ENCODE measurements around the gene INPP4A. TPM values are rescaled to one million over a fixed set of nuclear protein-coding genes. Genes with fewer than 3 reads are reported as not detected.

INPP4A gene
- polyA plus RNA-seq, 1 donor from 2014 or later = 51.4 TPM

DNA sequence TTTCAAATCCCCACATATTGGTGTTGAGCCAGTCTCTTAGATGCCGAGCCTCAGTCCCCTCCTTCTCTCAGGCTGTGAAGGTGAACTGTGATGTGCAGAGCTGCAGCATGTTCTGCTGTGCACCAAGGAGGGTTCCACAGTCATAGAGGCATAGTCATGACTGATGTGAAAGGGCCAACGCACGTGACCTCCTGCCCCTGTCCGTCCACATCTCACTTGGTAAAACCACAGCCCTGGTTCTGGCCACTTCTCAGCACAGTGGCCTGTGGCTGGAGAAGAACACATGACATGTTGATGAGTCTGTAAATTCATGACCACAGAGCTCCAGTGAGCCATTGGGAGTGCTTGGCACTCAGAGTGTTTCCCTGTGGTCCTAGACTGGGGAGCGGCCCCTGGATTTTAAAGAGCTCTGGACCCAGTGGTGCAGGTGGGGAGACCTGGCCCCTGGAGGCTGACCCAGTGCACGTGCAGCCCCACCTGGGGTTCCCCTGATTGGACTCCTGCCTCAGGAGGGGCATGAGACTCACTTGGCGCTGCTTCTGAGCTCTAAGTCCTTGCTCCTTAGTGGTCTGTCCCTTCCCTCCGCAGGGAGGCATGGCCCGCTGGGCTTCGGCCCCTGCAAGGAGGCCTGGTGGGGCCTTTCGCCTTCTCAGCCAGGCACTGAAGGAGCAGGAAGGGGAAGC, 25.3 kb downstream of the INPP4A start:
- Histone ChIP-seq H3K9me3 (ENCODE audit: low read length) (no peaks in the 10 kb centered on the region), H3K9ac (ENCODE audit: low read length) (no peak overlapping the region), H3K27ac (ENCODE audit: low read length) (no peak overlapping the region), H3K36me3 (ENCODE audit: insufficient read depth, low read length) (no peaks in the 10 kb centered on the region), H3K79me2 (replicated peaks; ENCODE audit: insufficient read depth, low read length) (peaks cover 11% of the 10 kb centered on the region), H3K9me2 (ENCODE audit: insufficient read depth, low read length) (no peaks in the 10 kb centered on the region), H3K4me3 (ENCODE audit: low read length) (no peak overlapping the region), H2AFZ (ENCODE audit: low read depth, low read length) (no peak overlapping the region), H3K27me3 (ENCODE audit: insufficient read depth, low read depth, low read length) (no peaks in the 10 kb centered on the region), H4K20me1 (ENCODE audit: insufficient read depth) (no peaks in the 10 kb centered on the region), H3K4me2 (ENCODE audit: low read length) (no peak overlapping the region), H3F3A (ENCODE audit: insufficient read depth, low read length, poor library complexity, severe bottlenecking) (no peaks in the 10 kb centered on the region)
- TF ChIP-seq POLR2AphosphoS5 (IDR thresholded peaks at IDR 0.05) = no peak
- TF ChIP-seq MXI1 (conservative IDR thresholded peaks at IDR 0.05; ENCODE audit: poor library complexity, severe bottlenecking) = no peak
- TF ChIP-seq, protein P1, sequence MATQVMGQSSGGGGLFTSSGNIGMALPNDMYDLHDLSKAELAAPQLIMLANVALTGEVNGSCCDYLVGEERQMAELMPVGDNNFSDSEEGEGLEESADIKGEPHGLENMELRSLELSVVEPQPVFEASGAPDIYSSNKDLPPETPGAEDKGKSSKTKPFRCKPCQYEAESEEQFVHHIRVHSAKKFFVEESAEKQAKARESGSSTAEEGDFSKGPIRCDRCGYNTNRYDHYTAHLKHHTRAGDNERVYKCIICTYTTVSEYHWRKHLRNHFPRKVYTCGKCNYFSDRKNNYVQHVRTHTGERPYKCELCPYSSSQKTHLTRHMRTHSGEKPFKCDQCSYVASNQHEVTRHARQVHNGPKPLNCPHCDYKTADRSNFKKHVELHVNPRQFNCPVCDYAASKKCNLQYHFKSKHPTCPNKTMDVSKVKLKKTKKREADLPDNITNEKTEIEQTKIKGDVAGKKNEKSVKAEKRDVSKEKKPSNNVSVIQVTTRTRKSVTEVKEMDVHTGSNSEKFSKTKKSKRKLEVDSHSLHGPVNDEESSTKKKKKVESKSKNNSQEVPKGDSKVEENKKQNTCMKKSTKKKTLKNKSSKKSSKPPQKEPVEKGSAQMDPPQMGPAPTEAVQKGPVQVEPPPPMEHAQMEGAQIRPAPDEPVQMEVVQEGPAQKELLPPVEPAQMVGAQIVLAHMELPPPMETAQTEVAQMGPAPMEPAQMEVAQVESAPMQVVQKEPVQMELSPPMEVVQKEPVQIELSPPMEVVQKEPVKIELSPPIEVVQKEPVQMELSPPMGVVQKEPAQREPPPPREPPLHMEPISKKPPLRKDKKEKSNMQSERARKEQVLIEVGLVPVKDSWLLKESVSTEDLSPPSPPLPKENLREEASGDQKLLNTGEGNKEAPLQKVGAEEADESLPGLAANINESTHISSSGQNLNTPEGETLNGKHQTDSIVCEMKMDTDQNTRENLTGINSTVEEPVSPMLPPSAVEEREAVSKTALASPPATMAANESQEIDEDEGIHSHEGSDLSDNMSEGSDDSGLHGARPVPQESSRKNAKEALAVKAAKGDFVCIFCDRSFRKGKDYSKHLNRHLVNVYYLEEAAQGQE (IDR thresholded peaks at IDR 0.05; ENCODE audit: borderline replicate concordance) = no peak
- no peak for TF ChIP-seq EZH2 (IDR thresholded peaks at IDR 0.05; ENCODE audit: borderline replicate concordance, insufficient read depth, low read length, poor library complexity, severe bottlenecking)

DNA sequence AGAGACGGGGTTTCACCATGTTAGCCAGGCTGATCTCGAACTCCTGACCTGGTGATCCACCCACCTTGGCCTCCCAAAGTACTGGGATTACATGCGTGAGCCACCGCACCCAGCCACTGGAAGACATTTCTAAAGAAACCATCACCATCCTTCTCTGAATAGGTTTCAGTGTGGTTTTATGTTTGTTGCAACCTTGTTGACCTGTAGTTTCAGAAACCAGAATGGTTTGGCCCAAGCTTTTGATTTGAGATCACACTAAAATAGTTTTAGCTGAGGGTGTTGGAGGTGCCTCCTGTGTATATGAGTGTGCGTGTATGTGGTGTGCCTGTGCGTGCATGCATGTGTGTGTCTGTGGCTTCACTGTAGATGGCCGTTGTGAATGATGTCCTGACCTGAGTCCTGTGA, 26.2 kb downstream of the INPP4A start:
- Histone ChIP-seq H3K36me3 (ENCODE audit: insufficient read depth, low read length) (no peaks in the 10 kb centered on the region), H3K79me2 (replicated peaks; ENCODE audit: insufficient read depth, low read length) (peaks cover 11% of the 10 kb centered on the region), H3K9ac (ENCODE audit: low read length) (no peak overlapping the region), H3K27ac (ENCODE audit: low read length) (no peak overlapping the region), H2AFZ (ENCODE audit: low read depth, low read length) (no peak overlapping the region), H3F3A (ENCODE audit: insufficient read depth, low read length, poor library complexity, severe bottlenecking) (no peaks in the 10 kb centered on the region), H4K20me1 (ENCODE audit: insufficient read depth) (no peaks in the 10 kb centered on the region), H3K9me3 (ENCODE audit: low read length) (no peaks in the 10 kb centered on the region), H3K27me3 (ENCODE audit: insufficient read depth, low read depth, low read length) (no peaks in the 10 kb centered on the region), H3K4me2 (ENCODE audit: low read length) (no peak overlapping the region), H3K4me3 (ENCODE audit: low read length) (no peak overlapping the region), H3K9me2 (ENCODE audit: insufficient read depth, low read length) (no peaks in the 10 kb centered on the region)
- TF ChIP-seq EZH2 (IDR thresholded peaks at IDR 0.05; ENCODE audit: borderline replicate concordance, insufficient read depth, low read length, poor library complexity, severe bottlenecking) = no peak
- no peak for TF ChIP-seq EP300 (conservative IDR thresholded peaks at IDR 0.05; ENCODE audit: poor library complexity, severe bottlenecking)
- no peak for TF ChIP-seq TAF1 (IDR thresholded peaks at IDR 0.05; ENCODE audit: low read depth)
- no peak for TF ChIP-seq POLR2AphosphoS5 (IDR thresholded peaks at IDR 0.05)
- TF ChIP-seq SMC3 (conservative IDR thresholded peaks at IDR 0.05; ENCODE audit: poor library complexity) = no peak
- TF ChIP-seq, protein P2, sequence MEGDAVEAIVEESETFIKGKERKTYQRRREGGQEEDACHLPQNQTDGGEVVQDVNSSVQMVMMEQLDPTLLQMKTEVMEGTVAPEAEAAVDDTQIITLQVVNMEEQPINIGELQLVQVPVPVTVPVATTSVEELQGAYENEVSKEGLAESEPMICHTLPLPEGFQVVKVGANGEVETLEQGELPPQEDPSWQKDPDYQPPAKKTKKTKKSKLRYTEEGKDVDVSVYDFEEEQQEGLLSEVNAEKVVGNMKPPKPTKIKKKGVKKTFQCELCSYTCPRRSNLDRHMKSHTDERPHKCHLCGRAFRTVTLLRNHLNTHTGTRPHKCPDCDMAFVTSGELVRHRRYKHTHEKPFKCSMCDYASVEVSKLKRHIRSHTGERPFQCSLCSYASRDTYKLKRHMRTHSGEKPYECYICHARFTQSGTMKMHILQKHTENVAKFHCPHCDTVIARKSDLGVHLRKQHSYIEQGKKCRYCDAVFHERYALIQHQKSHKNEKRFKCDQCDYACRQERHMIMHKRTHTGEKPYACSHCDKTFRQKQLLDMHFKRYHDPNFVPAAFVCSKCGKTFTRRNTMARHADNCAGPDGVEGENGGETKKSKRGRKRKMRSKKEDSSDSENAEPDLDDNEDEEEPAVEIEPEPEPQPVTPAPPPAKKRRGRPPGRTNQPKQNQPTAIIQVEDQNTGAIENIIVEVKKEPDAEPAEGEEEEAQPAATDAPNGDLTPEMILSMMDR (IDR thresholded peaks at IDR 0.05; ENCODE audit: poor library complexity, severe bottlenecking) = no peak
- TF ChIP-seq RAD21 (conservative IDR thresholded peaks at IDR 0.05) = no peak
